Neuronal stem cell (in vitro differentiated cells): ENCODE data around the gene BCL11B.

Experiments used
- DNase-seq: peaks from one replicate; pipeline ENCODE4 v3.0.0-alpha.2; 2013; ENCODE audit warnings: low spot score
- H2AFZ ChIP-seq: one replicate; pipeline ENCODE4 v1.6.1; 2013; ENCODE audit warnings: mild to moderate bottlenecking, low read length, inconsistent platforms
- H2AK5ac ChIP-seq: 2 replicates; pipeline ENCODE4 v1.6.1; 2013; ENCODE audit warnings: low read depth, mild to moderate bottlenecking, inconsistent platforms, low read length, moderate library complexity, mixed read lengths
- H2BK120ac ChIP-seq: 2 replicates; pipeline ENCODE4 v1.6.1; 2013; ENCODE audit warnings: low read depth, mild to moderate bottlenecking, inconsistent platforms, low read length, moderate library complexity, mixed read lengths
- H2BK12ac ChIP-seq: one replicate; pipeline ENCODE4 v1.6.1; 2013; ENCODE audit warnings: low read length, inconsistent platforms
- H2BK15ac ChIP-seq: 2 replicates; pipeline ENCODE4 v1.6.1; 2013; ENCODE audit warnings: mild to moderate bottlenecking, low read length, inconsistent platforms, mixed read lengths
- H2BK5ac ChIP-seq: one replicate; pipeline ENCODE4 v1.6.1; 2013; ENCODE audit warnings: inconsistent platforms, mild to moderate bottlenecking, low read length, moderate library complexity
- H3K14ac ChIP-seq: one replicate; pipeline ENCODE4 v1.6.1; 2013; ENCODE audit warnings: low read length, inconsistent platforms
- H3K18ac ChIP-seq: 2 replicates; pipeline ENCODE4 v1.6.1; 2013; ENCODE audit warnings: low read length, inconsistent platforms
- H3K23ac ChIP-seq: 2 replicates; pipeline ENCODE4 v1.6.1; 2013; ENCODE audit warnings: low read depth, mild to moderate bottlenecking, mixed read lengths, low read length, inconsistent platforms; ENCODE audit not compliant: poor library complexity
- H3K27ac ChIP-seq: replicated peaks from 3 replicates; pipeline ENCODE4 v1.5.1; 2013; ENCODE audit warnings: low read length, inconsistent platforms
- H3K27me3 ChIP-seq, 3 experiments: 2 replicates each; pipeline ENCODE4 v1.6.1; 2013; ENCODE audit warnings: low read length in 3 of 3, mild to moderate bottlenecking in 2 of 3, inconsistent platforms in 1 of 3, low read depth in 1 of 3, mixed read lengths in 1 of 3, moderate library complexity in 1 of 3; ENCODE audit not compliant: control insufficient read depth in 3 of 3, insufficient read depth in 3 of 3
- H3K36me3 ChIP-seq, 2 donors: replicated peaks in 1 of 2; 2 replicates each; pipeline ENCODE4 v1.6.1; 2013; ENCODE audit warnings: low read length in 2 of 2; ENCODE audit not compliant: control insufficient read depth in 2 of 2, insufficient read depth in 2 of 2
- H3K4ac ChIP-seq: 2 replicates; pipeline ENCODE4 v1.6.1; 2013; ENCODE audit warnings: inconsistent platforms, mild to moderate bottlenecking, low read length, moderate library complexity
- H3K4me1 ChIP-seq, 2 donors: 1 replicate in 1 of 2; 2 replicates in 1 of 2; pipeline ENCODE4 v1.6.1; 2013; ENCODE audit warnings: low read length in 2 of 2, low read depth in 1 of 2; ENCODE audit not compliant: control insufficient read depth in 2 of 2, insufficient read depth in 1 of 2
- H3K4me2 ChIP-seq: one replicate; pipeline ENCODE4 v1.6.1; 2013; ENCODE audit warnings: mild to moderate bottlenecking, low read length, inconsistent platforms; ENCODE audit not compliant: insufficient read depth, poor library complexity, severe bottlenecking
- H3K4me3 ChIP-seq, 2 donors: 2 replicates each; pipeline ENCODE4 v1.5.1; 2013; ENCODE audit warnings: low read length in 2 of 2, mild to moderate bottlenecking in 2 of 2, inconsistent platforms in 1 of 2, moderate library complexity in 1 of 2
- H3K79me1 ChIP-seq: one replicate; pipeline ENCODE4 v1.6.1; 2013; ENCODE audit warnings: low read depth, mild to moderate bottlenecking, inconsistent platforms, low read length, moderate library complexity
- H3K9ac ChIP-seq: one replicate; pipeline ENCODE4 v1.6.1; 2013; ENCODE audit warnings: mild to moderate bottlenecking, low read depth, low read length, inconsistent platforms; ENCODE audit not compliant: poor library complexity
- H3K9me3 ChIP-seq, 2 donors: replicated peaks in 1 of 2; 2 replicates each; pipeline versions ENCODE3 to v1.6.1; 2013; ENCODE audit warnings: low read length in 2 of 2, mild to moderate bottlenecking in 2 of 2, inconsistent platforms in 1 of 2, low read depth in 1 of 2, mixed read lengths in 1 of 2, moderate library complexity in 1 of 2; ENCODE audit not compliant: control insufficient read depth in 2 of 2, insufficient read depth in 1 of 2
- H4K8ac ChIP-seq: one replicate; pipeline ENCODE4 v1.6.1; 2013; ENCODE audit warnings: low read depth, mild to moderate bottlenecking, inconsistent platforms, low read length, moderate library complexity
- H4K91ac ChIP-seq: one replicate; pipeline ENCODE4 v1.6.1; 2013; ENCODE audit warnings: low read length, low read depth, mild to moderate bottlenecking, inconsistent platforms; ENCODE audit not compliant: poor library complexity
- WGBS, 2 donors: extraction: QIAGEN DNeasy Blood & Tissue Kit; methylation state at CpG; one replicate each; pipeline ENCODE4 v1.1.7; 2013; ENCODE audit warnings: missing lambda C conversion rate in 2 of 2, mixed read lengths in 1 of 2; ENCODE audit not compliant: insufficient read length in 2 of 2, insufficient replicate concordance in 1 of 2; ENCODE audit errors: extremely low coverage in 2 of 2; 5-methylcytosine and 5-hydroxymethylcytosine counted together

The BCL11B gene

DNA sequence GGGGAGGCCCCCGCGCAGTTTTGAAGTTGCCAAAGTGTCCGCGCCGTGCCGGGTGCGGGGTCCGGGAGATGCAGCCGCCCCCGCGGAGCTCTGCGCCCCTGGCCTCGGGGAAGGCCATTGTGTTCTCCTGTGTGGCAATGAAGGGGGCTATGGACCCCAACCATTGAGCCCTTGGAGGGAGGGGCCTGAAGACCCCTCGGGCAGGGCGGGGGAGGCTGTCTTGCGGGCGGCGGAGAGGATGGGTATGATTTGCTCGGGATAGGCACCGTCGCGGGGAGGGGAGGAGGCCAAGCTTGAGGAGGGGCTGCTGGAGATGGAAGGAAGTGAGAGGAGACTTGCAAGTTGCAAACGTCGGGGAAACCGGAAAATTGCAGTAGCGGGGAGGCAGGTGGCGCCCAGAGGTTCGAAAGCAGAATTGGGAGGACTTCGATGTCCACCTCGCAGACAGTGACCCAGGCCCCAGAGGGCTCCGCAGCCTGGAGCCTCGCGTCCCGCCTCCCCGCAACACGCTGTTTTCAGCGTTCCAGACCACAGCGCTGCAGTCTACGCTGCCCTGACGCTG lies 25.4 kb downstream of the BCL11B start:
- no peak overlapping the region for H4K8ac ChIP-seq

GRCh38 chr14:99245564-99246511 lies 26.2 kb downstream of the BCL11B start:
- no peak for DNase-seq
- no peak overlapping the region for H3K14ac ChIP-seq
- H2BK5ac ChIP-seq = no peak overlapping the region
- no peak overlapping the region for H4K8ac ChIP-seq
- H2BK120ac ChIP-seq = no peak overlapping the region
- peaks cover 3% of the 10 kb centered on the region in 2 donors for H3K4me1 ChIP-seq
- no peak overlapping the region for H3K27ac ChIP-seq
- peak overlapping the region; percentile 94 for H2AFZ ChIP-seq
- no peaks in the 10 kb centered on the region for H3K9me3 ChIP-seq
- H3K36me3 ChIP-seq = no peaks in the 10 kb centered on the region
- H4K91ac ChIP-seq = no peak overlapping the region
- H3K4ac ChIP-seq = no peak overlapping the region
- peak overlapping the region; percentile 28 for H3K23ac ChIP-seq
- no CpG with 5 or more reads among the region's 83 CpGs for WGBS, 2 donors
- peaks cover 14 to 82% (median 62%) of the 10 kb centered on the region in 3 experiments for H3K27me3 ChIP-seq
- H3K79me1 ChIP-seq = no peaks in the 10 kb centered on the region
- H2BK15ac ChIP-seq = peak overlapping the region; percentile 11
- no peak overlapping the region for H2BK12ac ChIP-seq
- H3K9ac ChIP-seq = peak overlapping the region; percentile 39
- H3K4me2 ChIP-seq = peak overlapping the region; percentile 98
- H2AK5ac ChIP-seq = no peak overlapping the region
- H3K4me3 ChIP-seq = peak overlapping the region; percentile 30 to 72
- H3K18ac ChIP-seq = peak overlapping the region; percentile 94

More for the DNA sequence above, 25.4 kb downstream of the BCL11B start:
- Histone ChIP-seq H3K36me3 (no peaks in the 10 kb centered on the region), H2BK5ac (no peak overlapping the region), H3K4me2 (peak overlapping the region; percentile 98), H2BK120ac (no peak overlapping the region), H3K79me1 (no peaks in the 10 kb centered on the region), H3K9me3 (no peaks in the 10 kb centered on the region), H4K91ac (no peak overlapping the region), H2BK12ac (no peak overlapping the region), H3K4ac (no peak overlapping the region), H3K4me3 (peak overlapping the region; percentile 30 to 72), H3K14ac (no peak overlapping the region), H2AFZ (peak overlapping the region; percentile 94), H3K23ac (peak overlapping the region; percentile 28), H2BK15ac (peak overlapping the region; percentile 11), H3K9ac (no peak overlapping the region), H3K27ac (no peak overlapping the region), H3K4me1 (peaks cover 3% of the 10 kb centered on the region in 2 donors), H3K18ac (peak overlapping the region; percentile 94), H2AK5ac (no peak overlapping the region), H3K27me3 (peaks cover 14 to 77% (median 62%) of the 10 kb centered on the region in 3 experiments)
- DNase-seq = no peak
- WGBS, 2 donors = no CpG with 5 or more reads among the region's 40 CpGs

- Histone ChIP-seq H3K36me3 (no peaks in the 10 kb centered on the region), H4K91ac (no peak overlapping the region), H2AK5ac (no peak overlapping the region), H3K14ac (no peak overlapping the region), H3K27me3 (peaks cover 14 to 86% (median 62%) of the 10 kb centered on the region in 3 experiments), H3K4ac (no peak overlapping the region), H3K9ac (peak overlapping the region; percentile 39), H3K4me1 (peaks cover 3% of the 10 kb centered on the region in 2 donors), H3K23ac (no peak overlapping the region), H2BK120ac (no peak overlapping the region), H3K27ac (no peak overlapping the region), H4K8ac (no peak overlapping the region), H2BK5ac (no peak overlapping the region), H2BK15ac (no peak overlapping the region), H3K4me2 (peak overlapping the region; percentile 98), H3K4me3 (peak overlapping the region; percentile 30 to 67), H2BK12ac (no peak overlapping the region), H3K9me3 (no peaks in the 10 kb centered on the region), H3K18ac (no peak overlapping the region), H3K79me1 (no peaks in the 10 kb centered on the region), H2AFZ (peak overlapping the region; percentile 94)
- WGBS, 2 donors = no CpG with 5 or more reads among the region's 15 CpGs
- no peak for DNase-seq
Observed at GRCh38 chr14:99244941-99245563, 26.9 kb downstream of the BCL11B start.
